Uterus (tissue), 4 donors: ENCODE data around the gene ITSN1. TPM values are rescaled to one million over a fixed set of nuclear protein-coding genes. Genes with fewer than 3 reads are reported as not detected.

Experiments used
- DNase-seq, 2 donors: peaks; one replicate each; pipeline ENCODE4 v3.0.0-alpha.2; 2019 to 2020
- H3K27ac ChIP-seq, 2 donors: fragments of 200-600 bp; sonication (generic); 1 replicate in 1 of 2; 2 replicates in 1 of 2; pipeline ENCODE4 v1.5.1; 2016 to 2018
- H3K27me3 ChIP-seq, 2 donors: fragments of 200-600 bp; sonication (generic); one replicate each; pipeline ENCODE4 v1.5.1; 2018 to 2019; ENCODE audit warnings: control low read depth in 1 of 2
- H3K36me3 ChIP-seq, 2 donors: fragments of 200-600 bp; sonication (generic); one replicate each; pipeline ENCODE4 v1.5.1; 2019; ENCODE audit warnings: control low read depth in 1 of 2
- H3K4me1 ChIP-seq, 2 donors: fragments of 200-600 bp; sonication (generic); one replicate each; pipeline ENCODE4 v1.5.1; 2018 to 2019; ENCODE audit warnings: control low read depth in 1 of 2
- H3K4me3 ChIP-seq, 2 donors: fragments of 200-600 bp; sonication (generic); 1 replicate in 1 of 2; 2 replicates in 1 of 2; pipeline ENCODE4 v1.5.1; 2018 to 2019; ENCODE audit warnings: mild to moderate bottlenecking in 1 of 2
- H3K9me3 ChIP-seq, 2 donors: fragments of 200-600 bp; sonication (generic); one replicate each; pipeline ENCODE4 v1.5.1; 2019; ENCODE audit warnings: control low read depth in 1 of 2
- CTCF ChIP-seq, 4 experiments: fragments of 200-600 bp in 2 of 4; fragments of 450-650 bp in 2 of 4; sonication (generic) in 2 of 4; IDR thresholded peaks; one replicate each; pipeline ENCODE4 v1.5.1; 2016 to 2019; ENCODE audit warnings: antibody characterized with exemption in 4 of 4, mild to moderate bottlenecking in 2 of 4, moderate library complexity in 1 of 4
- POLR2A ChIP-seq, 2 donors: fragments of 450-650 bp; IDR thresholded peaks; one replicate each; pipeline ENCODE4 v1.6.1; 2016; ENCODE audit warnings: antibody characterized with exemption in 2 of 2, mild to moderate bottlenecking in 1 of 2, moderate library complexity in 1 of 2
- intact Hi-C: fragments of 100-400 bp; cut with DNase I; formaldehyde crosslinking; loops from one replicate; pipeline ENCODE4 v1.15.1; 2023; ENCODE audit warnings: low total_unique reads
- total RNA-seq, 4 donors: library from RNA; depleted of rRNA in 3 of 4; stranded (reverse); fragments of >200 nt in 3 of 4; gene quantifications; one replicate each; pipeline versions ENCODE4 v1.1.0 to v1.2.4, GENCODE V29; 2014 to 2023
- donor health status: DM: yes; HTN: yes; CAD: no.

The ITSN1 gene
- total RNA-seq, 4 donors from 2014 or later, result 21.8 to 77.4 (median 48.1) TPM

- intact Hi-C loops, result no loop called here
- no peak for DNase-seq
- Histone ChIP-seq H3K36me3 (no peaks in the 10 kb centered on the region), H3K27ac (peak overlapping the region; percentile 63 to 74), H3K9me3 (no peaks in the 10 kb centered on the region), H3K4me3 (no peak overlapping the region), H3K4me1 (peaks cover 5 to 7% of the 10 kb centered on the region in 2 donors), H3K27me3 (no peaks in the 10 kb centered on the region)
- TF ChIP-seq POLR2A (IDR thresholded peaks at IDR 0.05) (no peak), CTCF (IDR thresholded peaks at IDR 0.05) (no peak)
These were observed 182.0 kb downstream of the ITSN1 start for GRCh38 chr21:33824156-33824941.

GRCh38 chr21:33825419-33825818 lies 183.1 kb downstream of the ITSN1 start:
- Histone ChIP-seq H3K36me3 (no peaks in the 10 kb centered on the region), H3K27ac (peak overlapping the region; percentile 63 to 74), H3K4me3 (no peak overlapping the region), H3K9me3 (no peaks in the 10 kb centered on the region), H3K27me3 (no peaks in the 10 kb centered on the region), H3K4me1 (peaks cover 5 to 7% of the 10 kb centered on the region in 2 donors)
- no peak for DNase-seq
- TF ChIP-seq POLR2A (IDR thresholded peaks at IDR 0.05) (no peak), CTCF (IDR thresholded peaks at IDR 0.05) (no peak)
- intact Hi-C loops, result no loop called here

- intact Hi-C loops, result no loop called here
- Histone ChIP-seq H3K9me3 (no peaks in the 10 kb centered on the region), H3K27me3 (no peaks in the 10 kb centered on the region), H3K4me3 (no peak overlapping the region), H3K4me1 (peaks cover 5 to 7% of the 10 kb centered on the region in 2 donors), H3K27ac (peak overlapping the region; percentile 63 to 74), H3K36me3 (no peaks in the 10 kb centered on the region)
- peak; percentile 40 to 45 for DNase-seq
- no peak for TF ChIP-seq POLR2A (IDR thresholded peaks at IDR 0.05)
- no peak for TF ChIP-seq CTCF (IDR thresholded peaks at IDR 0.05)
These were observed 183.6 kb downstream of the ITSN1 start for GRCh38 chr21:33825915-33826314.

- no peak for TF ChIP-seq CTCF (IDR thresholded peaks at IDR 0.05)
- TF ChIP-seq POLR2A (IDR thresholded peaks at IDR 0.05), result no peak
- no peaks in the 10 kb centered on the region for H3K9me3 ChIP-seq
- H3K27me3 ChIP-seq, result no peaks in the 10 kb centered on the region
- intact Hi-C loops, result no loop called here
- no peak overlapping the region for H3K4me3 ChIP-seq
- peaks cover 5 to 7% of the 10 kb centered on the region in 2 donors for H3K4me1 ChIP-seq
- H3K27ac ChIP-seq, result peak overlapping the region in 1 of 2 donors; percentile 74
- no peaks in the 10 kb centered on the region for H3K36me3 ChIP-seq
- no peak for DNase-seq
These were observed 185.8 kb downstream of the ITSN1 start for GRCh38 chr21:33828083-33828482.

GRCh38 chr21:33828577-33828976 lies 186.3 kb downstream of the ITSN1 start:
- no peak overlapping the region for H3K4me3 ChIP-seq
- intact Hi-C loops, result no loop called here
- no peak for DNase-seq
- H3K9me3 ChIP-seq, result no peaks in the 10 kb centered on the region
- peaks cover 5 to 7% of the 10 kb centered on the region in 2 donors for H3K4me1 ChIP-seq
- peak overlapping the region in 1 of 2 donors; percentile 43 for H3K27ac ChIP-seq
- H3K36me3 ChIP-seq, result no peaks in the 10 kb centered on the region
- no peaks in the 10 kb centered on the region for H3K27me3 ChIP-seq
- TF ChIP-seq POLR2A (IDR thresholded peaks at IDR 0.05) (no peak), CTCF (IDR thresholded peaks at IDR 0.05) (no peak)
